ENCODE measurements around the gene AGAP5. TPM values are rescaled to one million over a fixed set of nuclear protein-coding genes. Genes with fewer than 3 reads are reported as not detected.

Gene AGAP5
- total and polyA plus RNA-seq, 9 of the 15 experiments (the other 6 are each of a cell fraction or from before 2014, with no cell fraction given), result 0.32 to 7.5 (median 5.3) TPM

GRCh38 chr10:73743905-73744663, 46.2 kb upstream of the AGAP5 start, which contains the start of gene SEC24C (continued):
- TF ChIP-seq CBX1 (IDR thresholded peaks at IDR 0.05; ENCODE audit: low read depth), result no peak
- TF ChIP-seq TRIM28 (IDR thresholded peaks at IDR 0.05), result peak; percentile 60; the same call in 1 of the 2 replicates
- TF ChIP-seq ADNP (tag; IDR thresholded peaks at IDR 0.05), result no peak
- TF ChIP-seq BRF2 (IDR thresholded peaks at IDR 0.05; ENCODE audit: borderline replicate concordance, insufficient read depth, insufficient read length), result no peak
- no peak for TF ChIP-seq ZNF77 (CRISPR knock-in tag; IDR thresholded peaks at IDR 0.05)
- no peak for TF ChIP-seq MCM5 (IDR thresholded peaks at IDR 0.05; ENCODE audit: low read depth)
- no peak for TF ChIP-seq SREBF1 (IDR thresholded peaks at IDR 0.05; ENCODE audit: borderline replicate concordance, low read depth, low read length)
- no peak for TF ChIP-seq DDX20 (tag; IDR thresholded peaks at IDR 0.05; ENCODE audit: low read depth)
- TF ChIP-seq, protein P1, sequence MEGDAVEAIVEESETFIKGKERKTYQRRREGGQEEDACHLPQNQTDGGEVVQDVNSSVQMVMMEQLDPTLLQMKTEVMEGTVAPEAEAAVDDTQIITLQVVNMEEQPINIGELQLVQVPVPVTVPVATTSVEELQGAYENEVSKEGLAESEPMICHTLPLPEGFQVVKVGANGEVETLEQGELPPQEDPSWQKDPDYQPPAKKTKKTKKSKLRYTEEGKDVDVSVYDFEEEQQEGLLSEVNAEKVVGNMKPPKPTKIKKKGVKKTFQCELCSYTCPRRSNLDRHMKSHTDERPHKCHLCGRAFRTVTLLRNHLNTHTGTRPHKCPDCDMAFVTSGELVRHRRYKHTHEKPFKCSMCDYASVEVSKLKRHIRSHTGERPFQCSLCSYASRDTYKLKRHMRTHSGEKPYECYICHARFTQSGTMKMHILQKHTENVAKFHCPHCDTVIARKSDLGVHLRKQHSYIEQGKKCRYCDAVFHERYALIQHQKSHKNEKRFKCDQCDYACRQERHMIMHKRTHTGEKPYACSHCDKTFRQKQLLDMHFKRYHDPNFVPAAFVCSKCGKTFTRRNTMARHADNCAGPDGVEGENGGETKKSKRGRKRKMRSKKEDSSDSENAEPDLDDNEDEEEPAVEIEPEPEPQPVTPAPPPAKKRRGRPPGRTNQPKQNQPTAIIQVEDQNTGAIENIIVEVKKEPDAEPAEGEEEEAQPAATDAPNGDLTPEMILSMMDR (IDR thresholded peaks at IDR 0.05 in 2 of 3, conservative IDR thresholded peaks at IDR 0.05 in 1 of 3; ENCODE audit: insufficient read depth in 2 of 3, low read depth in 1 of 3, low read length in 3 of 3), result no peak
- TF ChIP-seq CHD1 (IDR thresholded peaks at IDR 0.05; ENCODE audit: low read length), result peak; percentile 92
- TF ChIP-seq POLR2B (IDR thresholded peaks at IDR 0.05; ENCODE audit: low read depth, partially characterized antibody), result peak; percentile 97
- no peak for TF ChIP-seq CC2D1A (IDR thresholded peaks at IDR 0.05)
- TF ChIP-seq ETS2 (tag; IDR thresholded peaks at IDR 0.05; ENCODE audit: borderline replicate concordance, poor library complexity, severe bottlenecking), result no peak
- TF ChIP-seq SP1 (CRISPR knock-in tag; IDR thresholded peaks at IDR 0.05), result peak; percentile 91
- TF ChIP-seq THAP7 (CRISPR knock-in tag; IDR thresholded peaks at IDR 0.05), result no peak
- TF ChIP-seq CHCHD3 (CRISPR knock-in tag; IDR thresholded peaks at IDR 0.05), result no peak
- no peak for TF ChIP-seq BRF1 (IDR thresholded peaks at IDR 0.05; ENCODE audit: borderline replicate concordance, extremely low read depth, insufficient read length)
- TF ChIP-seq CGGBP1 (CRISPR knock-in tag; IDR thresholded peaks at IDR 0.05), result no peak; the same call in 1 of the 2 replicates
- peak; percentile 54 for TF ChIP-seq ZNF324 (CRISPR knock-in tag; IDR thresholded peaks at IDR 0.05)
- TF ChIP-seq NFIX (CRISPR knock-in tag; IDR thresholded peaks at IDR 0.05; ENCODE audit: low read depth), result no peak
- TF ChIP-seq ZNF175 (CRISPR knock-in tag; IDR thresholded peaks at IDR 0.05; ENCODE audit: low read depth), result no peak
- no peak for TF ChIP-seq BMI1 (IDR thresholded peaks at IDR 0.05; ENCODE audit: low read length)
- TF ChIP-seq ZZZ3 (IDR thresholded peaks at IDR 0.05), result peak; percentile 93
- TF ChIP-seq SMAD2 (IDR thresholded peaks at IDR 0.05; ENCODE audit: low read depth, low read length), result no peak
- 0 out of 2 replicates have a peak, but pooled peaks have one; percentile 27 for TF ChIP-seq RFX7 (CRISPR knock-in tag; IDR thresholded peaks at IDR 0.05)
- TF ChIP-seq TCF7L2 (IDR thresholded peaks at IDR 0.05; ENCODE audit: low read depth, low read length), result 0 out of 2 replicates have a peak, but pooled peaks have one; percentile 54
- TF ChIP-seq PYGO2 (tag; IDR thresholded peaks at IDR 0.05), result no peak; the same call in 1 of the 2 replicates
